Left lung (tissue), 10 donors: Measurements from ENCODE around the gene TSC22D1. TPM values are rescaled to one million over a fixed set of nuclear protein-coding genes. Genes with fewer than 3 reads are reported as not detected.

Experiments used
- ATAC-seq: fragments of 200-7000 bp; cut with Tn5 transposase; one replicate; pipeline ENCODE4 v1.9.1; 2020; ENCODE audit warnings: moderate library complexity
- DNase-seq, 4 donors: peaks; one replicate each; pipeline ENCODE4 v3.0.0-alpha.2; 2013 to 2020
- H3K27ac ChIP-seq, 2 donors: fragments of 200-600 bp; sonication (generic) in 1 of 2; one replicate each; pipeline versions ENCODE4 v1.5.0 to v1.8.0; 2020 to 2021
- H3K27me3 ChIP-seq, 2 donors: fragments of 200-600 bp; sonication (generic) in 1 of 2; one replicate each; pipeline versions ENCODE4 v1.5.0 to v1.8.0; 2020 to 2021
- H3K36me3 ChIP-seq, 2 donors: fragments of 200-600 bp; sonication (generic) in 1 of 2; one replicate each; pipeline versions ENCODE4 v1.5.0 to v1.8.0; 2020 to 2021
- H3K4me1 ChIP-seq, 2 donors: fragments of 200-600 bp; one replicate each; pipeline ENCODE4 v1.8.0; 2021
- H3K4me3 ChIP-seq, 2 donors: fragments of 200-600 bp; sonication (generic) in 1 of 2; one replicate each; pipeline versions ENCODE4 v1.5.0 to v1.8.0; 2020 to 2021; ENCODE audit warnings: mild to moderate bottlenecking in 1 of 2
- H3K9me3 ChIP-seq, 2 donors: fragments of 200-600 bp; sonication (generic) in 1 of 2; one replicate each; pipeline versions ENCODE4 v1.5.0 to v1.8.0; 2020 to 2021
- intact Hi-C, 2 donors: fragments of 100-400 bp; cut with DNase I; formaldehyde crosslinking; loops; one replicate each; pipeline versions ENCODE4 v1.11.2 to v1.14.2; 2022
- polyA plus RNA-seq, 6 donors: library from polyadenylated mRNA; unstranded; fragments of 120-200 nt; gene quantifications; one replicate each; pipeline ENCODE4 v1.2.1, GENCODE V29; 2013; ENCODE audit not compliant: insufficient read length in 6 of 6
- total RNA-seq, 2 donors: library from RNA; stranded (reverse); fragmentation: NEBNext Ultra II Directional; extraction: Animal tissue kit (Norgen Biotek cat#: 25700); gene quantifications; one replicate each; pipeline ENCODE4 v1.2.1, GENCODE V29; 2021
- TF ChIP-seq, protein P1 (sequence below), 2 donors: fragments of 200-600 bp; sonication (generic) in 1 of 2; IDR thresholded peaks; one replicate each; pipeline versions ENCODE4 v1.5.0 to v1.8.0; 2021; ENCODE audit warnings: antibody characterized with exemption in 2 of 2
- donor health status: DM: no; HTN: yes; CAD: no.
- donor health status: DM: no; HTN: no; CAD: no.

The TSC22D1 gene
- total and polyA plus RNA-seq, 8 donors, result 95.4 to 192 (median 182) TPM

DNA sequence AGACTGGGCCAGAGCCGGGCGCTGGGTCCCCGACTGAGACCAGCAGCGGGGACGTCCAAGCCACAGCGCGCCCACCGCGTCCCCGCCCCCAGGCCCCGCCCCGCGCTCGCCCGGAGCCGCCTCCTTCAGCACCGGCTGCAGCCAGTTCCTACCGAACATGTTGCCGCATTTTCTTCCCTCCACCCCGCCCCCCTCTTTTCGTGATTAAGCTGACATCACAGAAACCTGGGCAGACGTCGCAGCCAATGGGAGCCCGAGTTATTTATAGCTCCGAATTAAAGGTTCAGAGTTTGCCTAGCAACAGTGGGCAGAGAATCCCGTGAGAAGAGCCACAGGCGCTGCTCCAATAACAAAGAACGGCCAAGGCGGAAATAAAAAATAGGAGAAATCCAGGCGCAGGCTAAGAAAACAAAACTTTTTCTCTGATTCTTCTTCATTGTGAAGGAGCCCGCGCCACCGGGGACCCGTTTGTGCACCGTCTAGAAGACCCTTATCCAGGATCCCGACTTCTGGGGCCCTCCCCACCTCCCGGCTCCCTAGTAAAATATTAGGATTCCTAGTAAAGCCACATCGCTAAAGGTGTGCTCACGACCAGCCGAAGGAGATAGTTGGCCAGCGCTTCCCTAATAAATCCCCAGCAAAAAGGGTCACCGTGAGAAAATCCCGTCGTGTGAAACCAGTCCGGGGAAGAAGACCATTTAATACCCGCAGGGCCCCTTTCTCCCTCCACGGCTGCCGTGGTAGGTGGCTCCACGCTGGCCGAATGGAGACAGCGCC is 140.8 kb downstream of the TSC22D1 start:
- H3K4me3 ChIP-seq, result peak overlapping the region; percentile 49 to 75
- intact Hi-C loops, result no loop called here
- H3K4me1 ChIP-seq, result peaks cover 7 to 41% of the 10 kb centered on the region in 2 donors
- H3K36me3 ChIP-seq, result peaks cover 0 to 19% of the 10 kb centered on the region in 2 donors
- TF ChIP-seq, protein P1, sequence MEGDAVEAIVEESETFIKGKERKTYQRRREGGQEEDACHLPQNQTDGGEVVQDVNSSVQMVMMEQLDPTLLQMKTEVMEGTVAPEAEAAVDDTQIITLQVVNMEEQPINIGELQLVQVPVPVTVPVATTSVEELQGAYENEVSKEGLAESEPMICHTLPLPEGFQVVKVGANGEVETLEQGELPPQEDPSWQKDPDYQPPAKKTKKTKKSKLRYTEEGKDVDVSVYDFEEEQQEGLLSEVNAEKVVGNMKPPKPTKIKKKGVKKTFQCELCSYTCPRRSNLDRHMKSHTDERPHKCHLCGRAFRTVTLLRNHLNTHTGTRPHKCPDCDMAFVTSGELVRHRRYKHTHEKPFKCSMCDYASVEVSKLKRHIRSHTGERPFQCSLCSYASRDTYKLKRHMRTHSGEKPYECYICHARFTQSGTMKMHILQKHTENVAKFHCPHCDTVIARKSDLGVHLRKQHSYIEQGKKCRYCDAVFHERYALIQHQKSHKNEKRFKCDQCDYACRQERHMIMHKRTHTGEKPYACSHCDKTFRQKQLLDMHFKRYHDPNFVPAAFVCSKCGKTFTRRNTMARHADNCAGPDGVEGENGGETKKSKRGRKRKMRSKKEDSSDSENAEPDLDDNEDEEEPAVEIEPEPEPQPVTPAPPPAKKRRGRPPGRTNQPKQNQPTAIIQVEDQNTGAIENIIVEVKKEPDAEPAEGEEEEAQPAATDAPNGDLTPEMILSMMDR (IDR thresholded peaks at IDR 0.05), result no peak
- ATAC-seq (peak; percentile 79), DNase-seq (peak; percentile 96 to 99 (median 97))
- H3K27ac ChIP-seq, result peak overlapping the region; percentile 90 to 97
- H3K9me3 ChIP-seq, result no peaks in the 10 kb centered on the region
- H3K27me3 ChIP-seq, result no peaks in the 10 kb centered on the region

DNA sequence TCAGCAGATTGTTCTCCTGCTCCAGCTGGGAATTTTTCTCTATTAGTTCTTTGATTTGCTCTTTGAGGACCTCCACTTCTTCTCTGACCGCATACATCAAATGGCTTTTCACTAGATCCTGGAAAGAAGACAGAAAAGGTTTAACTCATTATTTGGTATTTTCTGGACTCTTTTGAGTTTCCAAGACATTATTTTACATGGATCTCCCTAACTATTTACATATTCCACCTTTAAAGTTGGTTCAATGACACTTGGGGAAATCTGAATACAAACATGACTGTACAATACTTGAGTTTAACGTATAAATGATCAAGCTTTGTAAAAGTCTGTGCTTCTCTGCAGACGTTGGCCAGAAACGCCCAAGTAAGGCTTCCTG is 141.4 kb downstream of the TSC22D1 start:
- Histone ChIP-seq H3K27ac (peak overlapping the region; percentile 90 to 97), H3K4me1 (peaks cover 7 to 41% of the 10 kb centered on the region in 2 donors), H3K36me3 (peaks cover 0 to 19% of the 10 kb centered on the region in 2 donors), H3K27me3 (no peaks in the 10 kb centered on the region), H3K4me3 (peak overlapping the region; percentile 49 to 75), H3K9me3 (no peaks in the 10 kb centered on the region)
- TF ChIP-seq, protein P1 (IDR thresholded peaks at IDR 0.05), result no peak
- DNase-seq (no peak), ATAC-seq (no peak)
- intact Hi-C loops, result loop anchor here in 1 of 2 donors (5.0 kb wide), 1 partner anchor 197 kb away; no protein-coding TSS in a partner anchor

- H3K4me3 ChIP-seq, result peak overlapping the region; percentile 49 to 75
- TF ChIP-seq, protein P1 (IDR thresholded peaks at IDR 0.05), result no peak
- H3K4me1 ChIP-seq, result peaks cover 7 to 37% of the 10 kb centered on the region in 2 donors
- ATAC-seq (no peak), DNase-seq (no peak)
- intact Hi-C loops, result loop anchor here in 1 of 2 donors (5.0 kb wide), 1 partner anchor 197 kb away; no protein-coding TSS in a partner anchor
- peaks cover 0 to 19% of the 10 kb centered on the region in 2 donors for H3K36me3 ChIP-seq
- H3K9me3 ChIP-seq, result no peaks in the 10 kb centered on the region
- H3K27ac ChIP-seq, result peak overlapping the region; percentile 90 to 97
- no peaks in the 10 kb centered on the region for H3K27me3 ChIP-seq
Measured at GRCh38 chr13:44433863-44434765, 142.0 kb downstream of the TSC22D1 start.

DNA sequence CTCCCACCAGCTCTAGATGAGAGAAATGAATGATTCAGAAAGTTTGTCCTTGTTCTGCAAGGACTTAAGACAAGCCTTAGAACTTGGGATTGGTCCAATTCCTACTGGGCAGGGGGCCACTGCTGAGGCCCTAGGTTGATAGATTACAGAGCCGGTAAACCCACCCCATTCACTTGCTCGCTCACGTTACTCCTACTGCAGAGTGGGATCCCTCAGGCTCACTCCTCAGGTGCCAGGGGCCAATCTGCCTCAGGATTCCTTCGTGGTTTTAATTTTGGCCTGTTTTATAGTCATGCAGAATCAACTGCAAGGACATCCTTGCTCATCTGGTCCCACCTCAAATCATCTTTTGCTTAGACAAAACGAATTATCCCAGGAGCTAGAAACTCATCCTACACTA is 143.5 kb downstream of the TSC22D1 start:
- H3K27ac ChIP-seq, result no peak overlapping the region
- H3K27me3 ChIP-seq, result no peaks in the 10 kb centered on the region
- H3K4me1 ChIP-seq, result peaks cover 6 to 34% of the 10 kb centered on the region in 2 donors
- no peaks in the 10 kb centered on the region for H3K9me3 ChIP-seq
- DNase-seq (no peak), ATAC-seq (no peak)
- TF ChIP-seq, protein P1 (IDR thresholded peaks at IDR 0.05), result no peak
- peaks cover 0 to 19% of the 10 kb centered on the region in 2 donors for H3K36me3 ChIP-seq
- H3K4me3 ChIP-seq, result no peak overlapping the region
- intact Hi-C loops, result loop anchor here in 1 of 2 donors (5.0 kb wide), 1 partner anchor 195 kb away; no protein-coding TSS in a partner anchor
